GM08714 (cell line): ENCODE results near the gene DISP2.

Experiments
- H3K4me3 ChIP-seq: fragments of 200-500 bp; sonication (Bioruptor generic); 2 replicates; pipeline ENCODE4 v1.5.1; 2014; ENCODE audit warnings: mild to moderate bottlenecking, low read length, inconsistent platforms
- ZNF274 ChIP-seq: IDR thresholded peaks from 2 replicates; pipeline ENCODE4 v1.6.1; 2012; ENCODE audit warnings: mild to moderate bottlenecking, low read depth, low read length

DISP2 gene

DNA sequence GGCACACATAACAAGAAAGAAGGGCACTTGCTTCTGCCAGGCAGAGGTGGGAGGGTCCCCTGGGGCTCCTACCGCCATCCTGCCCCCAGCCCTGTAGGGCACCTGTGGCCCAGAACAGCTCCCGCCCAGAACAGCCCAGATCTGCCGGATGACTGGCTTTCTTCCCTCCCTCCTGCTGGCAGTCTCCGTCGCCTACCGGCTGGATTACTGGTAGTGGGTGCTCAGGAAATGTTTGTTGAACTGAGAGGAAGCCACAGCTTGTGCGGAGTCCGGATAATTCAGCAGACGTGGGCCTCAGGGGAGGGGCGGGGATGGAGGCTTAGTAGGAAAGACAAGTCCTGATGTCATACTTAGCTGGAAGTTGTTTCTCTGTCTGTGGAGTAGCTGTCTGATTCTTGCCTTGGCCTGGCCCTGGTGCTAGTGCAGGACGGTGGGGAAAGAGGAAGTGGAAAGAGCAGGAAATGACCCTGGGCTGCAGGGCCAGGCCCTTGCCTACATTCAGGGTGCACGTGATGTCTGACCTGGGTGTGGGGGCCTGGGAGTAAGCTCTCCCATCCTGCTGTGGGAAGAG lies 24.0 kb upstream of the DISP2 start:
- H3K4me3 ChIP-seq: no peak overlapping the region
- no peak for TF ChIP-seq ZNF274

GRCh38 chr15:40334541-40334940 lies 23.5 kb upstream of the DISP2 start:
- TF ChIP-seq ZNF274: no peak
- no peak overlapping the region for H3K4me3 ChIP-seq

DNA sequence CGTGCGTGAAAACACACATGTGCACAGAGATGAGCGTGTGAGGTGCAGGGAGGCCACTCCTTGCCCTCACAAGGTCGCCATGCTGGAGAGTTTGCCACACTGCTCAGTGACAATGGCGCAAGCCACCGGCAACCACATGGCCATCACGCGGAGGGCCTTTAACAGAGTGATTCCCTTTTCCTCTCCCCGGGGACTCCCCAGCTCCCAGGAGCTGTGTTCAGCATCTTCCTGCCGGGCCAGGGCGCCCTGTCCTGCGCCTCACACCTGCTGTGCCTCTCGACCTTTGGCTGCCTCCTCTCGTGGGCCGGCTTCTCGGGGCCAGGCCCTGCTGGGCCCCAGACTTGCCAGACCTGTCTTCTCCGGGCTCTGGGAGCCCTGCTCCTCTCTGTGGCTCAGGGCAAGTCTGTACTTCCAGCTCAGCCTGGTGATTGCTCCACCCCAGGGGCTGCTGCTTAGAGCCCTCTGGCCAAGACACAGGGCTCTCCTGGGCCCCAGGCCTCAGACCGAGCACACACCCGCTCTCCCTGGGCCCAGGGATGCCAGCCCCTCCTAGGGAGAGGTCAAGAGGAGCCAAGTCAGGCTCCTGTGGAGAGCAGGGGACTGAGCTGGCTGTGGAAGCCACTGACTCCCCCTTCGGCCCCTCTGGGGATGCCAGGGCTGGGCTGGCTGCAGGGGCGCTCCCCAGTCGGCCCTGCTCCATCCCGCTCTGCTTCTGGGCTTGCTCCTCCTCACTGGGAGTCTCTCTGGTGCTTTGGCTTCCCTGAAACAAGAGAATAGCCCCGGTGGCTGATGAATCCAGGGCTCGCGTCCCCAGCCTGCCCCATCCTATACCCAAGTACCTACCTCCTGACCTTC lies 22.9 kb upstream of the DISP2 start:
- no peak overlapping the region for H3K4me3 ChIP-seq
- no peak for TF ChIP-seq ZNF274

- TF ChIP-seq ZNF274: no peak
- no peak overlapping the region for H3K4me3 ChIP-seq
These were observed 21.9 kb upstream of the DISP2 start for GRCh38 chr15:40335938-40336743.

DNA sequence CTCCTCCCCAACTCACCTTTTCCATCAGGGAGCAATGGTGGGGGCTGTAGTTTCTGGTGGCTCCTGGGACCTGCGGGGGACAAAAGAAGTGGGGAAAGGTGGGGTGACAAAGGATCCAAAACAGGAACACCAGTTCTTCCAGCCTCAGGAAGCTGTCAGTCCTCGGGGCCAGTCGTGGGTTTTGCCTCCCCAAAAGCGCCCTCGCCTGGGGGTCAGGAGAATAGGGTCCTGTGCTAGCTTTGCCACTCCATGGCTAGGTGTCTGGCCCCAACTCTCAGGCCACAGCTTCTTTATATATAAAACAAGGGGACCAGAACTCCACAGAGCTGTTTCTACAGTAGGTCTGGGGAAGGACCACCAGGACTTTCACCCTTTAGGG lies 21.3 kb upstream of the DISP2 start:
- H3K4me3 ChIP-seq: no peak overlapping the region
- TF ChIP-seq ZNF274: no peak

DNA sequence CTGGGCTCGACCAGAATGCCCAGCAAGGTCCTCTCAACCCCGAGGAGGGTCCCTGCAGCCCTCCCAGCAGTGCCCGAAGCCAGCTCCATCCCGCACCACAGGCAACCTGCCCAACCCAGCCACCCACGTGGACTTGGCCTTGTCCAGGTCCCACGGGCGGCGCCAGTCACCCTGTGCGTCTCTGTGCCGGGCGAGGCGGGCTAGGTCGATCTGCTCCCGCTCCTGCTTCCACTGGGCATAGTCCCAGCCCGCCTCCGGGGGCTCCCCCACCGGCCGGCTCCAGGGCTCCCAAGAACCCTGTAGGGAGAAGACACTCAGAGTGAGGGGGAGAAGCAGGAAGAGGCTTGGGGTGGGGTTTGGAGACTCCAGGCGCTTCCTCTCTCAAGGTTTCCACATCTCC lies 20.4 kb upstream of the DISP2 start:
- H3K4me3 ChIP-seq: no peak overlapping the region

DNA sequence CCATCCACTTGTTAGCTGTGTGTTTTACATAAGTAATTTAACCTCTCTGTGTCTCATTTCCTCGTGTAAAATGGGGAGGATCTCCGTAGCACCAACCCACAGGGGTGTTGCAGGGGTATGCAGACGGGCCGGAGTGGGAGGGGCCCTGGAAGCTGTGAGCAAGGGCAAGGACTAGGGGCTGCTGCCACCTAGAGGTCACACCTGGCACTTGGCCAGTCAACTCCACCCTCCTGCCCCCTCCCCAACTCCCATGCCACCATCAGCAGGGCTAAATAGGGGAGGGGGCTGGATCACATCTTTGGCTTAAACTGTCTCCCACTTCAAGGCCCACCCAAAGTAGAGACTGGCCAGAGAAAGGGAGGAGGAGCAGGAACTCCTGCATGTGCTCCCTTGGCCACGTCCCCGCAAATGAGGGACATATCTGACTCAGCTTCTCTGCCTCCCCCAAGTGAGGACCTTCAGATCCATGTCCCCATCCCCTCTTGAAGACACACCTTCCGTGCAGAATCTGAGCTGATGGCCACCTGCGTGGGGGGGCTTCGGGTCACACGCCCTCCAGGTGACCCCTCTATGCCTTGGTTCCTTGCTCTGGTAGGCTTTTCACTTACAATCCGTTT lies 19.9 kb upstream of the DISP2 start:
- no peak for TF ChIP-seq ZNF274

More for the DNA sequence above, 20.4 kb upstream of the DISP2 start:
- no peak for TF ChIP-seq ZNF274

GRCh38 chr15:40338921-40339620 lies 18.9 kb upstream of the DISP2 start:
- TF ChIP-seq ZNF274: no peak
- H3K4me3 ChIP-seq: no peak overlapping the region

More for the DNA sequence above, 19.9 kb upstream of the DISP2 start:
- H3K4me3 ChIP-seq: no peak overlapping the region

GRCh38 chr15:40339621-40339945 lies 18.4 kb upstream of the DISP2 start:
- H3K4me3 ChIP-seq: no peak overlapping the region
- no peak for TF ChIP-seq ZNF274

GRCh38 chr15:40340038-40340739 lies 17.8 kb upstream of the DISP2 start:
- TF ChIP-seq ZNF274: no peak
- H3K4me3 ChIP-seq: no peak overlapping the region

GRCh38 chr15:40340740-40341400 lies 17.1 kb upstream of the DISP2 start, which contains the start of gene CCDC9B:
TSS of gene CCDC9B (minus strand) at chr15:40340939. CDS start at chr15:40340819, 120 bp downstream.
- no peak within 1 kb of the TSS for H3K4me3 ChIP-seq
- no peak for TF ChIP-seq ZNF274

DNA sequence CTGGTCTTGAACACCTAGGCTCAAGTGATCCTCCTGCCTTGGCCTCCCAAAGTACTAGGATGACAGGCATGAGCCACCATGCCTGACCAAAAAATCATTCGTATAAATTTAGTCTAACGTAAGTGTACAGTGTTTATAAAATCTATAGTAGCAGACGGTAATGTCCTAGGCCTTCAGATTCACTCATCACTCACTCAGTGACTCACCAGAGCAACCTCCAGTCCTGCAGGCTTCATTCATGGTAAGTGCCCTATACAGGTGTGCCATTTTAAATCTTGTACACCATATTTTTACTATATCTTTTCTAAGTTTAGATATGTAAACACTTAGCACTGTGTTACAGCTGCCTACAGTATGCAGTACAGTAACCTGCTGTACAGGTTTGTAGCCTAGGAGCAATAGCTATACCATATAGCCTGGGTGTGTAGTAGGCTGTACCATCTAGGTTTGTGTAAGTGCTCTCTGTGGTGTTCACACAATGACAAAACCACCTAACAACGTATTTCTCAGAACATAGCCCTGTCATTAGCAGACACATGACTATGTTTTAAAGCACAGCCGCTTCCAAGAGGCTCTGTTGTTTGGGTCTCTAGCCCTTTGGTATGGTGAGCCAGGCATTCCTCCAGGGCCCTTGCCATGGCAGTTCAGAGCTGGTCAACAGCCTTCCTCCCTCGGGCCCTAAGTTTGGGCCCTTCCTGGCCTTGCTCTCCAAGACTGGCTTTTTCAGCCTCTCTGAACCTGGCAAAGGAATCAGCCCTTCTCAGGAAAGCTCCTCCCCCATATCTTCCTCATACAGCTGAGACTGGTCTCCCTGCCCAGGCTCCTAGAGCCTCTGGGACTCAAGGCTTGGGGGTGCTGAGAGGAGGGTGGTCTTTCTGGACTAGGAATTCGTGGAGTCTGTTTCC lies 15.4 kb upstream of the DISP2 start:
- TF ChIP-seq ZNF274: no peak
- no peak overlapping the region for H3K4me3 ChIP-seq

GRCh38 chr15:40343512-40343911 lies 14.5 kb upstream of the DISP2 start:
- TF ChIP-seq ZNF274: no peak
- H3K4me3 ChIP-seq: no peak overlapping the region
